ENCODE results near the gene ASCL5. TPM values are rescaled to one million over a fixed set of nuclear protein-coding genes. Genes with fewer than 3 reads are reported as not detected.

Gene ASCL5
- total and polyA plus RNA-seq, 2 of the 13 experiments (the other 11 are each of a cell fraction or from before 2014, with no cell fraction given), result not detected

DNA sequence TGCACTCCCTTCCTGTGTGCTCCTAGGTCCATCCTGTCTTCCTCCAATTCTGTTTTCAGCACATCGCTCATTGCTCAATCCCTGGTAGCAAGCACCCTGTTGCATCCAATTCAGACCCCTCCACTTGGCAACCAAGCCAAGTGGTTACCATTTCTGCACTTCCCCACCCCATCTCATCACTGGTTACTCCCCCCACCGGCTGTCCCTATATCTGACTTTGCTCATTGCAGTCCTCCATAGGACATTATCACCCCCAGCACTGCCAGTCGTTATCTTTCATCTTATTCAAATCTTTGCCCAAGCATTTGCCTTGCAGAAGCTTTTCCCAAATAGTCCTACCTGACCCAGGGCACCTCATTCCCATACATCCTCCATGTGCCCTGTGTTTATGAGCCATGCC lies 29.4 kb upstream of the ASCL5 start:
- no peak overlapping the region for H2AFZ ChIP-seq (ENCODE audit: low read length)
- POLR2A ChIA-PET, result interaction anchor here (3.9 kb wide), 1 partner anchor 14 kb away, joined by 30 read pairs; no protein-coding TSS in a partner anchor
- TF ChIP-seq HIVEP1 (CRISPR knock-in tag; IDR thresholded peaks at IDR 0.05), result no peak
- no peak for TF ChIP-seq ZNF607 (CRISPR knock-in tag; IDR thresholded peaks at IDR 0.05; ENCODE audit: borderline replicate concordance)
- TF ChIP-seq CREBL2 (CRISPR knock-in tag; IDR thresholded peaks at IDR 0.05; ENCODE audit: borderline replicate concordance), result no peak
- no peak for TF ChIP-seq KDM5A (IDR thresholded peaks at IDR 0.05; ENCODE audit: borderline replicate concordance, low read length)
- no peak for TF ChIP-seq ZFY (CRISPR knock-in tag; IDR thresholded peaks at IDR 0.05)
- TF ChIP-seq FUBP1 (CRISPR knock-in tag; IDR thresholded peaks at IDR 0.05; ENCODE audit: borderline replicate concordance), result no peak
- TF ChIP-seq ZNF143 (CRISPR knock-in tag; IDR thresholded peaks at IDR 0.05), result no peak
- TF ChIP-seq ZFP82 (CRISPR knock-in tag; IDR thresholded peaks at IDR 0.05; ENCODE audit: borderline replicate concordance), result no peak
- TF ChIP-seq NFE2L1 (CRISPR knock-in tag; IDR thresholded peaks at IDR 0.05; ENCODE audit: borderline replicate concordance), result no peak
- TF ChIP-seq, protein P1, sequence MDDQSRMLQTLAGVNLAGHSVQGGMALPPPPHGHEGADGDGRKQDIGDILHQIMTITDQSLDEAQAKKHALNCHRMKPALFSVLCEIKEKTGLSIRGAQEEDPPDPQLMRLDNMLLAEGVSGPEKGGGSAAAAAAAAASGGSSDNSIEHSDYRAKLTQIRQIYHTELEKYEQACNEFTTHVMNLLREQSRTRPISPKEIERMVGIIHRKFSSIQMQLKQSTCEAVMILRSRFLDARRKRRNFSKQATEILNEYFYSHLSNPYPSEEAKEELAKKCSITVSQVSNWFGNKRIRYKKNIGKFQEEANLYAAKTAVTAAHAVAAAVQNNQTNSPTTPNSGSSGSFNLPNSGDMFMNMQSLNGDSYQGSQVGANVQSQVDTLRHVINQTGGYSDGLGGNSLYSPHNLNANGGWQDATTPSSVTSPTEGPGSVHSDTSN (CRISPR knock-in tag; IDR thresholded peaks at IDR 0.05; ENCODE audit: borderline replicate concordance), result no peak
- TF ChIP-seq MTA3 (CRISPR knock-in tag; IDR thresholded peaks at IDR 0.05), result no peak
- no peak for TF ChIP-seq ZGPAT (CRISPR knock-in tag; IDR thresholded peaks at IDR 0.05)
- TF ChIP-seq BRCA1 (CRISPR knock-in tag; IDR thresholded peaks at IDR 0.05), result no peak
- TF ChIP-seq SRF (IDR thresholded peaks at IDR 0.05; ENCODE audit: low read depth, low read length), result no peak

More for the DNA sequence above, 29.4 kb upstream of the ASCL5 start:
- DNase-seq (ENCODE audit: low spot score) (no peak), FAIRE-seq (no peak), ATAC-seq (no peak)
- H3K9me3 ChIP-seq (ENCODE audit: low read length), result no peaks in the 10 kb centered on the region
- no peak overlapping the region for H3K4me3 ChIP-seq (replicated peaks in 1 of 3; ENCODE audit: insufficient read depth in 1 of 3, low read depth in 2 of 3, low read length in 3 of 3)
- H4K20me1 ChIP-seq (ENCODE audit: insufficient read depth, low read length), result no peaks in the 10 kb centered on the region
- no peak overlapping the region for H3K9ac ChIP-seq (ENCODE audit: insufficient read depth, low read depth, low read length)
- intact Hi-C loops (cut with micrococcal nuclease; ENCODE audit: unreplicated experiment), result no loop called here
- CTCF ChIA-PET (ENCODE audit: low intra/inter-chr PET ratio, low total read pairs), result no interaction called here
- no peak overlapping the region for H3K4me2 ChIP-seq (ENCODE audit: low read depth, low read length)
- H3K36me3 ChIP-seq (replicated peaks in 1 of 2; ENCODE audit: control insufficient read depth in 1 of 2, insufficient read depth in 2 of 2, low read length in 2 of 2), result peaks cover 0 to 7% of the 10 kb centered on the region in 2 experiments; a peak in 1 of 5 replicates
- no peak overlapping the region for H3K27ac ChIP-seq (ENCODE audit: extremely low read length, insufficient read depth, low read length)
- in situ Hi-C loops (cut with HindIII; ENCODE audit: extremely low pct_ligation_motif_present, low pct_unique_long_range_greater_than_20kb), result no loop called here
- WGBS (ENCODE audit: low lambda C conversion rate), result 75% methylated on average over 3 of the region's 3 CpGs
- H3K4me1 ChIP-seq (ENCODE audit: insufficient read depth, low read length), result peaks cover 19% of the 10 kb centered on the region
- no peaks in the 10 kb centered on the region; a peak in 1 of 5 replicates for H3K27me3 ChIP-seq (ENCODE audit: control insufficient read depth in 1 of 2, insufficient read depth in 2 of 2, low read length in 2 of 2)
- BruUV-seq (replicated peaks), result no TSS peak
- peaks cover 10% of the 10 kb centered on the region for H3K79me2 ChIP-seq (ENCODE audit: insufficient read depth, low read length)
